Mucosa of descending colon (tissue), 3 donors: Measurements from ENCODE around the gene CTNND2. TPM values are rescaled to one million over a fixed set of nuclear protein-coding genes. Genes with fewer than 3 reads are reported as not detected.

Experiments
- ATAC-seq: fragments of 200-7000 bp; cut with Tn5 transposase; one replicate; pipeline ENCODE4 v1.9.1; 2020; ENCODE audit warnings: mild to moderate bottlenecking, moderate library complexity
- DNase-seq, 3 donors: peaks; one replicate each; pipeline ENCODE4 v3.0.0-alpha.2; 2020
- H3K36me3 ChIP-seq: fragments of 200-600 bp; one replicate; pipeline ENCODE4 v1.8.0; 2021; ENCODE audit warnings: low read depth, mild to moderate bottlenecking
- H3K4me1 ChIP-seq: fragments of 200-600 bp; one replicate; pipeline ENCODE4 v1.8.0; 2021; ENCODE audit warnings: low read depth, mild to moderate bottlenecking
- H3K4me3 ChIP-seq: fragments of 200-600 bp; one replicate; pipeline ENCODE4 v1.8.0; 2021; ENCODE audit warnings: mild to moderate bottlenecking
- H3K9me3 ChIP-seq: fragments of 200-600 bp; one replicate; pipeline ENCODE4 v1.8.0; 2021; ENCODE audit warnings: mild to moderate bottlenecking
- CTCF ChIP-seq: fragments of 200-600 bp; IDR thresholded peaks from one replicate; pipeline ENCODE4 v1.8.0; 2022; ENCODE audit warnings: antibody characterized with exemption, mild to moderate bottlenecking
- intact Hi-C, 2 donors: fragments of 100-400 bp; cut with DNase I in 1 of 2; cut with micrococcal nuclease in 1 of 2; formaldehyde crosslinking; loops; one replicate each; pipeline versions ENCODE4 v1.11.0 to v1.11.1; 2022; cut with DNase I, micrococcal nuclease
- total RNA-seq, 3 donors: library from RNA; stranded (reverse); fragmentation: NEBNext Ultra II Directional in 2 of 3; extraction: Animal tissue kit (Norgen Biotek cat#: 25700) in 2 of 3; gene quantifications; one replicate each; pipeline versions ENCODE4 v1.2.1 to v1.2.4, GENCODE V29; 2021 to 2023
- donor health status: DM: no; HTN: no; CAD: no; lungs with moderate emphysema.
- donor health status: DM: no; HTN: no; CAD: no.
- donor health status: DM: no; HTN: yes; CAD: no.

CTNND2 gene
- total RNA-seq, 3 donors from 2014 or later, result 0.70 to 3.4 (median 0.81) TPM

GRCh38 chr5:11494340-11494739, 409.9 kb downstream of the CTNND2 start:
- intact Hi-C loops, result no loop called here
- no peak for ATAC-seq

GRCh38 chr5:11491404-11492075, 412.7 kb downstream of the CTNND2 start:
- intact Hi-C loops, result no loop called here
- Histone ChIP-seq H3K4me3 (no peak overlapping the region), H3K4me1 (no peaks in the 10 kb centered on the region), H3K9me3 (no peaks in the 10 kb centered on the region), H3K36me3 (no peaks in the 10 kb centered on the region)
- no peak for TF ChIP-seq CTCF
- ATAC-seq, result no peak
- no peak for DNase-seq

More at GRCh38 chr5:11494340-11494739, 409.9 kb downstream of the CTNND2 start:
- no peak overlapping the region for H3K4me3 ChIP-seq
- TF ChIP-seq CTCF, result no peak
- H3K4me1 ChIP-seq, result no peaks in the 10 kb centered on the region
- H3K36me3 ChIP-seq, result no peaks in the 10 kb centered on the region
- no peak for DNase-seq
- H3K9me3 ChIP-seq, result no peaks in the 10 kb centered on the region

GRCh38 chr5:11483630-11484029, 420.6 kb downstream of the CTNND2 start:
- H3K36me3 ChIP-seq, result no peaks in the 10 kb centered on the region
- ATAC-seq, result no peak

GRCh38 chr5:11482011-11482410, 422.2 kb downstream of the CTNND2 start:
- intact Hi-C loops, result no loop called here
- no peak overlapping the region for H3K4me3 ChIP-seq
- H3K36me3 ChIP-seq, result no peaks in the 10 kb centered on the region
- no peaks in the 10 kb centered on the region for H3K9me3 ChIP-seq
- no peak for ATAC-seq
- no peaks in the 10 kb centered on the region for H3K4me1 ChIP-seq
- TF ChIP-seq CTCF, result no peak
- no peak for DNase-seq

More at GRCh38 chr5:11483630-11484029, 420.6 kb downstream of the CTNND2 start:
- no peak for DNase-seq
- Histone ChIP-seq H3K9me3 (no peaks in the 10 kb centered on the region), H3K4me3 (no peak overlapping the region), H3K4me1 (no peaks in the 10 kb centered on the region)
- no peak for TF ChIP-seq CTCF
- intact Hi-C loops, result no loop called here

GRCh38 chr5:11477786-11478185, 426.5 kb downstream of the CTNND2 start:
- no peak for ATAC-seq
- no peak for DNase-seq
- H3K4me1 ChIP-seq, result no peaks in the 10 kb centered on the region
- no peaks in the 10 kb centered on the region for H3K36me3 ChIP-seq
- no peak overlapping the region for H3K4me3 ChIP-seq
- no peaks in the 10 kb centered on the region for H3K9me3 ChIP-seq
- intact Hi-C loops, result no loop called here
- TF ChIP-seq CTCF, result no peak
